ENCODE data around the gene RCN2. TPM values are rescaled to one million over a fixed set of nuclear protein-coding genes. Genes with fewer than 3 reads are reported as not detected.
"Not testable (repeated sequence)": the region's sequence is repeated elsewhere in the genome, so short reads cannot be mapped to it uniquely, and the experiment has no call there.

RCN2 gene
- polyA plus RNA-seq, 1 donor: 94.8 TPM

DNA sequence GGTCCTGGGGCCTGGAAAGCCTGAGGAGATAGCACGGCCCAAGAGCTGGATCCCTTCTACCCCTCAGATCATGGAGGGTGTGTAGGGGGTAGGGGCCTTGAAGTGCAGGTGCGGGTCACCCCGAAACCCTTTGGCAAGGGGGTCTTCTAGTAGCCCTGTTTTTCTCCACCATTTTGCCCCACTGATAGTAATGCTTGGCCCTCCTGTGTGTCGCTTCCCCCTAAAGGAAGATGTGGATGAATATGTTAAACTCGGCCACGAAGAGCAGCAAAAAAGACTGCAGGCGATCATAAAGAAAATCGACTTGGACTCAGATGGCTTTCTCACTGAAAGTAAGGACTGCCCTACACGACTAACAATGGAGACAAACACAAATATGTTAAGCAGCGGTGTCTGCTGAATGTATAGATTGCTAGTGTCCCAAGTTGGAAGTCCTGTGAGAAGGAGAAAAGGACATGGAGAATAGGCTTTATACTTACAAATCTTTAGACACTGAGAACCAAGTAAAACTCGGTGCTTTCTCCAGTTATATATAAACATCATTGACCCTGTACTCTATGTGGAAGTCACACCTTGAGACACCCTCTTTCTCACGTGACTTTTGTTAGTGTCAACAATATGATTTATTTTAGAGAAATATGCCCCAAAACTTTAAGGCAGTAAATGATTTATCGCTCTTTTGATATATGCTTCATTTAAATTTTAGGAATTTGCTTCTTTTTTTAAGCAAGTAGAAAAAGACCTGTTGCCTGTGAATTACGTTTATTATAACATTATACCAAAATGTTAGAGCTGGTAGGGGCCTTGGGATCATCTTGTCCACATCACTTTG is 802 bp downstream of the RCN2 start:
- DNase-seq (ENCODE audit: low read depth): no peak

GRCh38 chr15:76935620-76936019 is 4.1 kb downstream of the RCN2 start:
- DNase-seq (ENCODE audit: low read depth): no peak

DNA sequence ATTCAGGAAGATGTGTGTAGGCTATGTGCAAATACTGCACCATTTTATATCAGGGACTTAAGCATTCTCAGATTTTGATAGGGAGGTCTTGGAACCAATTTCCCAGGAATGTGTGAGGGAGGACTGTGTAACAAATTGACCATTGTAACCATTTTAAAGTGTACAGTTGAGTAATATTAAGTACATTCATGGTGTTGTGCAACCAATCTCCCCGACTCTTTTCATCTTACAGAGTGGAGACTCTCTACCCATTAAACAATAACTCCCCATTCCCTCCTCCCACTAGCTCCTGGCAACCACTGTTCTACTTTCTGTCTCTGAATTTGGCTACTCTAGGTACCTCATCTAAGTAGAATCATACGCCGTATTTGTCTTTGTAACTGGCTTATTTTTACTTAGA is 5.1 kb downstream of the RCN2 start:
- no peak for DNase-seq (ENCODE audit: low read depth)

DNA sequence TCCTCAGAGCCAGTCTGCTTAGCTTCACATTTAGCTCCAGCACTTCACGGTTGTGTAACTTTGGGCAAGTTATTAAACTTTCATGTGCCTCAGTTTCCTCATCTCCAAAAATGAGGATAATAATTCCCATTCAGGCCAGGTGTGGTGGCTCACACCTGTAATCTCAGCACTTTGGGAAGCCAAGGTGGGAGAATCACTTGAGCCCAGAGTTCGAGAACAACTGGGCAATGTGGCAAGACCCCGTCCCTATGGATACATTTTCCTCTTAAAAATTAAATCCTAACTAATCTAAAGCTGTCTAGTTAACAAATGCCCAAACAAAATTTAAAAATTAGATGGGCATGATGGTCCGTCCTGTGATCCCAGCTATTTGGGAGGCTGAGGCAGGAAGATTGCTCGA is 7.2 kb downstream of the RCN2 start:
- no peak for DNase-seq (ENCODE audit: low read depth)

- DNase-seq (ENCODE audit: low read depth): no peak
Observed at GRCh38 chr15:76939715-76940114, 8.2 kb downstream of the RCN2 start.

DNA sequence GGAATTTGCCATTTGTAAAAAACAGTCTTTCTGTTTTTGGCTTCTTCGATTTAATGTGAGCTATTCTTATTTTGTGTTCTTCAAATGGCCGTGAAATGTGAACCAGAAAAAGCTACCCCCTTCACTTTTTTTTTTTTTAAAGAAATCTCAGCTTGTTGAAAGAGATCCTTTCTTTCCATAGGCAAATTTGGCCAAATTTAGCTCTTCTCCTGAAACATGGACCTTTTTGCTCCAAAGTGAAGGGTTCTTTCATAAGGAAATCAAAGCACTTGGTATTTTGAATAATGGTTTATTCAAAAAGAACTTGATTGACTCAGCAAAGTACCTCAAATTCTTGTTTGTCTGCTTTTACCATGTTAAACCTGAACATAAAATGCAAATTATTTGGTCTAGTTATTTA is 10.1 kb downstream of the RCN2 start:
- DNase-seq (ENCODE audit: low read depth): no peak

- no peak for DNase-seq (ENCODE audit: low read depth)
Observed at GRCh38 chr15:76942331-76942730, 10.8 kb downstream of the RCN2 start.

GRCh38 chr15:76945494-76946093 is 14.0 kb downstream of the RCN2 start:
- DNase-seq (ENCODE audit: low read depth): no peak

GRCh38 chr15:76947454-76947853 is 15.9 kb downstream of the RCN2 start:
- DNase-seq (ENCODE audit: low read depth): no peak

- DNase-seq (ENCODE audit: low read depth): no peak
Observed at GRCh38 chr15:76951220-76951619, 19.7 kb downstream of the RCN2 start.

DNA sequence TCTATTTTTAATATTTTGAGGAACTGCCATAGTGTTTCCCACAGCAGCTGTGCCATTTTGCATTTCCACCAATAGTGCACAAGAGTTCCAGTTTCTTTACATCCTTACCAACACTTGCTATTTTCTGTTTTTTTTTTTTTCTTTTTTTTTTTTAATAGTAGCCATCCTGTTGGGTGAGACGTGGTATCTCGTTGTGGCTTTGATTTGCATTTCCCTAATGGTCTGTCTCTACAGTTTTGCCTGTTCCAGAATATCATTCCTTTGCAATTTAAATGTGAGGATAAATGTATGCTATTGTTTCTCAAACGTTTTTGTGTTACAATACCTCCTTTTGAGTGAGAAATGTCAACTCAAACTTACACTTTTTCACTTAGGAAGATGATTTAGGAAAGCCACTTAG is 22.4 kb downstream of the RCN2 start:
- no peak for DNase-seq (ENCODE audit: low read depth)

DNA sequence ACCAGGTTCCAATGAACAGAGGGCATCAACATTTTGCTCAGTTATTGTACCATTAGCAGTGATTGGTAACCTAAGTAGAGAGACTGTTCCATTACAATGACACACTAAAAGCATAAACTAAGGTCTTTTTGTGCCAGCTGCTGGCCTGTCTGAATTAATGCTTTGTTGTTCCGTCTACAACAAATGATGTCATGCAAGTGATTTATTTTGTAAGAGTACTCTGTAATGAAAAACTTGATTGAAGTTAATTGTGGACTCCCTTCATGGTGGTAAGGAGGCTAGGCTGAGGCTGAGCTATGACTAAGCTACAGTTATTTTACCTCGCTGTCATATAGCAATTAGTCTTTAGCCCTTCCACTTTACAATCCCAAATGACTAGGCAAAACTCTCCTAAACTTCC is 23.2 kb downstream of the RCN2 start:
- no peak for DNase-seq (ENCODE audit: low read depth)

GRCh38 chr15:76961268-76962011 is 29.9 kb downstream of the RCN2 start:
- DNase-seq (ENCODE audit: low read depth): no peak

- DNase-seq (ENCODE audit: low read depth): no peak
Observed at GRCh38 chr15:76962337-76963013, 30.9 kb downstream of the RCN2 start.

GRCh38 chr15:76963596-76963995 is 32.0 kb downstream of the RCN2 start:
- DNase-seq (ENCODE audit: low read depth): no peak

GRCh38 chr15:76964157-76964556 is 32.6 kb downstream of the RCN2 start:
- no peak for DNase-seq (ENCODE audit: low read depth)

- not testable (repeated sequence) for DNase-seq (ENCODE audit: low read depth)
Observed at GRCh38 chr15:76966051-76966450, 34.5 kb downstream of the RCN2 start.

GRCh38 chr15:76967067-76967466 is 35.5 kb downstream of the RCN2 start:
- no peak for DNase-seq (ENCODE audit: low read depth)

GRCh38 chr15:76968306-76968705 is 36.8 kb downstream of the RCN2 start:
- DNase-seq (ENCODE audit: low read depth): no peak

DNA sequence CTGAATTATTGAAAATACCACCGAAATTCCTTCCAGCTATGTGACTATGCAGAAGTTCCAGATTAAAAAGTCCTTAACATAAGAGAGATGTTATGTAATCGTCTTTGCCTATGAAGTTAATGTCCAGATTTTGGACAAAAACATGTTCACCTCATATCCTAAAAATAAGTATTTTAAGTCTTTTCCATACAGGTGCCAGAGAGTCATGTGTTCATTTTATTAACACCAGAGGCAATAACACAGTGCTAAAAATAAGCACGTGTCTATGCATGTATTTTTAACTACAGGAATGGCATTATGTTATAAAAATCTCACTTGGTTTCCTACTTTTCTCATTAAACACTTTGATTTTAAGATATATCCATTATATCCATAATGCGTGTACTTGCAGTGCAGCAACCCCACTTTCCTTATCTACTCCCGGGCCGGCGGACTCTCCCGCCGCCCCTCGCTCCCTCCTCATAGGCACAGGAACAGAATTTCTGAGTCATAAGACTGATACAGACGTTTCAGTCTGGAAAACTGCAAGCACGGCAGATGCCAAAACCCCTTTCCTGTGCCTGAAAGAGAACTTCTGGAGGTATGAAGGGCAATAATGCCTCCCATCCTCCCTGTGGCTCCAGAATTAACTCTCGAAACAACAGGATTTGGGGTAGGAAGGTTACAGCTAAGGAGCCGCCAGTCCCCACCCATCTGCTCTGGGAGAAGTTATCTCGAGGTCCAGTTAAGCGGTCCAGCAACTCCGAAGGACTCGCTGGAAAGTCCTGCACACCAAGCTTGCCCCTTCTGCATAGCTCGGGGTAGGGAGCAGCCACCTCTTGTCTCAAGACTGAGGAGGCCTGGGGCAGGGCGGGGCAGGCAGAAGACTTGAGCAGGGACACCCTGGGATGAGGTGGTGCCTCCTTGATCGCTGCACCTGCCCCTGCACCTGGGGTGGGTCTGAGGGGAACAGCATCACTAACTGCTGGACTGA is 41.1 kb downstream of the RCN2 start:
- DNase-seq (ENCODE audit: low read depth): no peak

DNA sequence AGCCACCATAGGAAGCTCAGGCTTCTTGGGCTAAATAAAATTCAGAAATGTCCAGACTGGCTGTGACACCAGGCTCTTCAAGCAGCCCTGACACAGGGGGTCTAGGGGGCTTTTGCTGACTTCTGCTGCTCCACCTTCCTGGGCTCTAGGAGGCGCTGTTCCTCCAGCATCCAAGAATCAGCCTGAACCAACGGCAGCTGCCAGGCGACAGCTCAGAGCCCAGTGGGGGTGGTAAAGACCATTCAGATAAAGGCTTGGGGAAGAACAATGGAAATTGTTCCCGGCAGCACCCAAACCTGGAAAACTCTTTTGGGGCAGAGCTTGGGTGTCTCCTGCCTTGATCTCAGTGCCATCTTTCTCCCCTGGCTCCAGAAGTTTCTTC is 41.8 kb downstream of the RCN2 start:
- DNase-seq (ENCODE audit: low read depth): no peak

All from forelimb muscle (tissue), 1 donor.